Activated effector memory CD4-positive, alpha-beta T cell treated with Interleukin-2 at 50 U/mL for 16 hours (primary cell): ENCODE results near the gene PAPPA.

Experiments used
- DNase-seq: peaks from one replicate; pipeline ENCODE4 v3.0.0-alpha.2; 2020

The PAPPA gene

GRCh38 chr9:116437411-116438370 is 284.1 kb downstream of the PAPPA start:
- no peak for DNase-seq

DNA sequence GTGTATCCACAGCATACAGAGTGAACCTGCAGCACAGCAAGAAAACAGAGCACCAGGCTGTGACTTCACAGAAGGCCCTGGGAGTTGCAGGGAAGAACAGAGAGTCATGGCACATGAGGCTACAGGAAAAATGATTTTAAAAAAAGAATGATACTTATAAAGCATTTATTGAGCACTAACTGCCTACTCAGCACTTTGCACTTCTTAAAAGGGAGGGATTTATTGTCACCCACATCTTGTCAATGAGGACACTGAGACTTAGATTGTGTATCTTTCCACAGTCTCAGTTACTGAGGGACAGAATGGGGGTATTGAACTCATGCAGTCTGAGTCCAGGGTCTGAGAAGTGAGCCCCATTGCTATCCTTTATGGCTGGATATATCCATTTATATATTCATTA is 288.9 kb downstream of the PAPPA start:
- DNase-seq: no peak

GRCh38 chr9:116447934-116448333 is 294.3 kb downstream of the PAPPA start:
- no peak for DNase-seq

GRCh38 chr9:116448431-116448830 is 294.8 kb downstream of the PAPPA start:
- no peak for DNase-seq

DNA sequence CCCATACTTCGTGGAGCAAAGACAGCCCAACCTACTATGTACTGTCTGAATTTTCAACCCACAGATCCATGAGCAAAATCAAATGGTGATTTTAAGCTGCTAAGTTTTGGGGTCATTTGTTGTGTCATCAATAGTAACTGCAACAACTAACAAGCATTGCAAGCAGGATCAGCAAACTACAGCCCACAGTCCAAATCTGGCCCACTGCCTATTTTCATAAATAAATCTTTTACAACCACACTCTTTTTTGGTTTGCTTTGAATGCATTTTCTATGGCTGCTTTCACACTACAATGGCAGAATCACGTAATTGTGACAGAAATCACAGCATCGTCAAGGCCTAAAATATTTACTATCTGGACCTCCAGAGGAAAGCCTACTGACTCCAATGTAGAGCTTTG is 296.4 kb downstream of the PAPPA start:
- no peak for DNase-seq

GRCh38 chr9:116450378-116451139 is 297.0 kb downstream of the PAPPA start:
- no peak for DNase-seq

- no peak for DNase-seq
Measured at GRCh38 chr9:116451500-116452115, 298.0 kb downstream of the PAPPA start.
